Stimulated activated naive CD8-positive, alpha-beta T cell treated with anti-CD3 and anti-CD28 coated beads, Interleukin-15, Interleukin-2, amounts not matched to agents 100 U/mL and 50 U/mL, for 24 hours (primary cell): Measurements from ENCODE around the gene ARFGAP1.
"Not testable (repeated sequence)": the region's sequence is repeated elsewhere in the genome, so short reads cannot be mapped to it uniquely, and the experiment has no call there.

ENCODE experiments used
- ATAC-seq: fragments of 150-1000 bp; cut with Tn5 transposase; one replicate; pipeline ENCODE4 v1.10.0; 2021
- DNase-seq: peaks from one replicate; pipeline ENCODE4 v3.0.0; 2021

ARFGAP1 gene

DNA sequence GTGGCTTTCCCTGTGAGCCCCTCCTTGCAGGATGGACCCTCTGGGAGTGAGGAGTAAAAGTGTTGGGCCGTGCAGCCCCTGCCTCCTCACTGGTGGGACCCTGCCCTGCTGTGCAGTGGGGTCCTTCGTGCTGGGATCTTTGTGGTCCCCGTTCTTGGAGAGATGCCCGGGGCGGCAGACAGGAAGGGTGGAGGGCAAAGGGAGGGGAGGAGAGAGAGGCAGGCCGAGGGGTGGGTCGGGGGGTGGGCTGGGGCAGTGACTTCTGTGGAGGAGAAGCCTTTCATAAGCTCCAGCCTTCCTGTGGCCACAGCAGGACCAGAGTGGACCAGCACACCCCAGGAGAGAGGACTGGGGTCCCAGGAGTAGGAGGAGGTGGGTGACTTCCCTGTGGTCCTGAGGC, 20.3 kb downstream of the ARFGAP1 start, which contains the start of gene COL20A1:
Gene COL20A1, plus strand, starts transcription at position 283 of the 400 bp plus-strand sequence. CDS start 1,922 bp downstream, outside the sequence.
- ATAC-seq: no peak
- no peak for DNase-seq

DNA sequence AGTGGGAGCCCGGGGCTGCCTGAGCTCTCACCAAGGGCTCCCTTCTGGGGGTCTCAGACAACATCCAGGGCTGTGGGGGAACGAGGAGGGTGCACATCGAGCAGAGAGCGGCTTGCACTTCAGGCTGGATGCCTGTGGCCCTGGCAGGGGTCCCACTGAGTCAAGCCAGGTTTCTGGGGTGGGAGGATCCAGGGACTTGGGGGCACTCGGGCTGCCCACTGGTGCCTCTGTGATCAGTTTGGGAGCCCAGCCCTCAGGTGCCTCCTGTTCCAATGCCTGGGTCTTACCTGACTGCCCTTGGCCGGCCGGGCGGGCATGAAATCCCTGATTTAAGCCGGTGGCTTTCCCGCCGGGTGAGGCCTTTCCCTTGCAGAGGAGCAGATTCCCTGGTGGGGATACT, 20.8 kb downstream of the ARFGAP1 start:
- no peak for DNase-seq
- ATAC-seq: no peak

DNA sequence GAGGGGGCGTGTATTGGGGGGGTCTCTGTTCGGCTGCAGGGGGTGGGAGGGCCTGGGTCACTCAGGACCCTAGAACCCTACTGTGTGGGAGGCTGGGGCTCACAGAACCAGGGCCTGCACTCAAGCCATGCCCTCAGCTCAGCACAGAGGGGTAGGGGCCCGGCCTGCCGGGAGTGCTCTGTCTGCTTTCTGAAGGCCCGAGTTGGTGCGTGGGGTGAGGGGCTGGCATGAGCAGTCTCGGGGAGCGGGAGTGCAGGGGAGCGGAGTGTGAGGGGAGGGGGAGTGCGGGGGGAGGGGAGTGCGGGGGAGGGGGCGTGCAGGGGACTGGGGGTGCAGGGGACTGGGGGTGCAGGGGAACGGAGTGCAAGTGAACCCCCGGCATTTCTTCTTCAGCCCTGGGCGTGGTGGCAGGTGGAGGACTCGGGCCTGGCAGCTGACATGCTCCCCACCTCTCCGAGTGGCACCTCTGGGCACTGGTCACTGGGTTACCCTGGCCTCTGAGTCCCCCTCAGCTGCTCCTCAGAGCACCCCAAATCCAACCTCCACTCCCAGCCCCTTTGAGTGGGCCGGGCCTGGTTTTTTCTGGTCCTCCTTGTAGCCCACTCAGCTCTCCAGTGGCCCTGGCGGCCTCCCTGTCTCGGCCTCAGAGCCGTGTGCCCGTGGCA, 21.4 kb downstream of the ARFGAP1 start:
- DNase-seq (no peak), ATAC-seq (no peak)

DNA sequence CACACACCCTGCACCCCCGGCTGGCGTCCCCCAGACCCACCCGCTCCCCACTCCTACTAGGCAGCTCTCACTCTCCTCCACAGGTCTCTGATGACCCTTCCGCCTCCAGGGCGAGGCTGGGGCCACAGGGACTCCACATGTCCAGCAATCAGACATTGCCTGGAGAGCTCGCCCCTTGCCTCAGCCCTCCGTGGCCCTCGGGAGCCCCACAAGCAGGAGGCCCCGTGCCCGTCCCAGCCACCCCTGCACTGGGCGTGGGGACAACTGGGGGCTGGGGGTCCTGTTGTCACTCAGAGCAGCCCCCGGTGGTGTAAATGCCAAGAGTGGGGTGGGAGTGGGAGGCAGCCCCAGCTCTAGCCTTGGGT, 21.9 kb downstream of the ARFGAP1 start:
- ATAC-seq (no peak), DNase-seq (no peak)

DNA sequence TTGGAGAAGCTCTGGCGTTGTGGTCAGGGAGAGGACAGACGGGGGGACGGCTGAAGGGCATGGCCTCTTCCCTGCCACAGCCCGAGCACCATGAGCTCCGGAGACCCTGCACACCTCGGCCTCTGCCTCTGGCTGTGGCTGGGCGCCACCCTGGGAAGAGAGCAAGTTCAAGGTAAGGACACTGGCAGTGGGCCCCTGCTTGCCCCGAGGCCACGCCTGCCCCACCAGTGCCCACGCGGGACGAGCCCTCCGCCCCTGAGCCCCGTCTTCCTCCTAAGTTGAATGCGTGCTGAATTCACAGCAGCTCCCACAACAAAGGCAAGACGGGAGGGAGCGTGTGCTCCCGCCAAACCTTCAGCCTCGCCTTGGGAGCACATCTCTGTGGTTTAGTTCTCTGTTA, 22.4 kb downstream of the ARFGAP1 start:
- DNase-seq: no peak
- no peak for ATAC-seq

DNA sequence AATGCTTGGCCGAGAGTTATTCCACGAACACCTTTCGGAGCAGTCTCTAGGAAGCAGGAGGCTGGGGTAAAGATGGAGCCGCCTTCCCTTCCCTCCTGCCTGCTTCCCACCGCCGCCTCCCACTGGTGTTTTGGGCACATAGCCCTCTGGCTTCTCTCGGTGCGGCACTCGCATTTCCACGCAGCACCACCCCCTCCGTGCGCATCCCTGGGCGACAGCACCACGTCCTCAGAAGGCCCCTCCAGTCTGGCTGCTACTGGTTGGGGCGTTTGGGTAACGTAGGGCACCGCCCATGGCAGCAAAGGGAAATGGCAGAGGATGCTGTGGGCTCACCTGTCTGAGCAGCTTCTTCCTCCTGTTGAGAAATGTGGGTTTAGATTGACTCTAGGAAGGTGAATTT, 22.8 kb downstream of the ARFGAP1 start:
- ATAC-seq (no peak), DNase-seq (no peak)

DNA sequence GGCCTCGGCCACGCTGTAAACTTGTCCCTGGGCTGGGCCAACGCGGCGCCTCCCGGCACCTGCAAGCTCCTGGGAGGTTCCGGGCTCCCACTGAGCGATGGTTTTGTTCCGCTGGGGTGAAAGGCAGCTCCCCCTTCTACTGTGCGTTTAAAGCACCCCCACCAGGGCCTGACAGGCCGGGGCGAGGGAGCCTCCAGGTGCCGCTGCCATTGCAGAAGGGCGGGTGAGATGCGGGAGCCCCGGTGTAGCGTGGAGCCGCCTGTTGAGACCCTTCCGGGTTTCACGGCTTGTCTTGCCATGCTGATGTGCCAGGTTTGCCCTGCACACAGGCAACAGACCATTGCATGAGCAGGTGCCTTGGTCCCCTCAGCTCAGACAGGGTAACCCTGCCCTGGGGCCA, 23.2 kb downstream of the ARFGAP1 start:
- DNase-seq (no peak), ATAC-seq (no peak)

DNA sequence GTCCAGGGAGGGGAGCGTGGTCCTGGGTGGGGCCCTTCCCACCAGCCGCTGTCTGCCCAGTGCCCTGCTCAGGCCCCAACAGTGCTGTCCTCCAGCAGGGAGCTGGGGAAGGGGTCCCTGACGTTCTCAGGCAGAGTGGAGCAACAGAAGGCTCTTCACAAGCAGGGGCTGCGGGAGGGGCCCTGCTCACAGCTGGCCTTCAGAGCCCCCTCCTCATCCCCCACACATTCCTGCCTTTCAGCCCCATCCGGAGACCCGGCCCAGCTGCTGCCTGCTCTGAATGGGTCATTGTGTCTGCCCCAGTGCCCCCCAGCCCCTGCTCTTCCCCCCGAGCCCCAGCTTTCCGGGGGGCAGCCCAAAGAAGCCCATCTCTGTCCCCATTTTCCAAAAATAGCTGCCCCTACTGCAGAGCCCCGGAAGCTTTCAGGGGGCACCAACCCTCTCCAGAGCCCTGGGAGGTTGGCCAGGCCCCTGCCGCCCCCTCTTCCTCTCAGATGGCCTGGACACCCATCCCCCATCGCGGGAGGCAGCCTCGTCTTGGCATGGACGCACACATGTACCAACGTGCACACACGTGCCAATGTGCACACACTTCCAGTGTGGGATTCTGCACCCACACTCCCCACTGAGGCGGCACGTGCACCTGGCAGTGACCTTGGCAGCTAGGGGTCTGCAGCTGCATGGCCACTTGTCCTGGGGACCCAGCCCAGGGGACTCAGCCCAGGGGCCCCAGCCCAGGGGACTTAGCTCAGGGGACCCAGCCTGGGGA, 24.1 kb downstream of the ARFGAP1 start:
- ATAC-seq: no peak
- DNase-seq: no peak

DNA sequence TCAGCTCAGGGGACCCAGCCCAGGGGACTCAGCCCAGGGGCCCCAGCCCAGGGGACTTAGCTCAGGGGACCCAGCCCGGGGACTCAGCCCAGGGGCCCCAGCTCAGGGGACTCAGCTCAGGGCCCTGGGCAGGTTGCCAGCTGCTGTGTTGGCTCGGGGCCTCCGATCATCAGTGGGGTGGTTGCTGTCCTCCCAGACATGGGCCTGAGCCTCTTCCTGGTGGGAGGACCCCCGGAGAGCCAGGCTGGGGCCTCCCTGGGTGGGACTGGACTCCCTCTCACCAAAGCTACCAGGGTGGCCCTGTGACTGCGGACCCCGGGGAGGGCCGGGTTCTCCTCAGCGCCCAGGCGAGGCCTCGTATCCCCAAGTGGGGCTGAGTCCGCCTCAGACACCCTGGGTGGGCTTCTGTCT, 24.8 kb downstream of the ARFGAP1 start:
- ATAC-seq (no peak), DNase-seq (no peak)

DNA sequence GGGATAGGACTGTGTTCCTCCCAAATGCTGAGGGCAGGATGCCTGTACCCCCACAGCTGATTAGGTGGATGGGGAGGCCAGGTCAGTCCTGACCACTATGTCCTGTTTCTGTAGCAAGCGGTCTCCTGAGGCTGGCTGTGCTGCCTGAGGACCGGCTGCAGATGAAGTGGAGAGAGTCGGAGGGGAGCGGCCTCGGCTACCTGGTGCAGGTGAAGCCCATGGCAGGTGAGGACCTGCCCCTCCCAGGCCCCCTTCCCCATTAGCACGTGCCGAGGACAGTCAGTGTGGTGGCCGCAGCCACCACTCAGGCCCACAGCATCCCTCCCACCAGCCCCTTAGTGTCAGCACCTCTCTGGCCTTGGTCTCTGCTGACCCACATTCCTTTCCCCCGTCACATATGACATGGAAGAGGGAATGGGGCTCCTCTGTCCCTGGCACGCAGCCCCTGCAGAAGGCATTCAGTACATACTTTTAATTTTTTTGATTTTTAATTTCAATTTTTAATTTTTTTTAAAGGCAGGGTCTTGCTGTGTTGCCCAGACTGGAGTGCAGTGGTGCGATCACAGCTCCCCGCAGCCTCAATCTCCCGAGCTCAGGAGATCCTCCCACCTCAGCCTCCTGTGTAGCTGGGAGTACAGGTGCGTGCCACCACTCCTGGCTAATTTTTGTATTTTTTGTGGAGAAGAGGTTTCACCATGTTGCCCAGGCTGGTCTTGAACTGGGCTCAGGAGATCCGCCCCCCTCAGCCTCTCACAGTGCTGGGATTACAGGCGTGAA, 25.4 kb downstream of the ARFGAP1 start:
- ATAC-seq: no peak
- no peak for DNase-seq

DNA sequence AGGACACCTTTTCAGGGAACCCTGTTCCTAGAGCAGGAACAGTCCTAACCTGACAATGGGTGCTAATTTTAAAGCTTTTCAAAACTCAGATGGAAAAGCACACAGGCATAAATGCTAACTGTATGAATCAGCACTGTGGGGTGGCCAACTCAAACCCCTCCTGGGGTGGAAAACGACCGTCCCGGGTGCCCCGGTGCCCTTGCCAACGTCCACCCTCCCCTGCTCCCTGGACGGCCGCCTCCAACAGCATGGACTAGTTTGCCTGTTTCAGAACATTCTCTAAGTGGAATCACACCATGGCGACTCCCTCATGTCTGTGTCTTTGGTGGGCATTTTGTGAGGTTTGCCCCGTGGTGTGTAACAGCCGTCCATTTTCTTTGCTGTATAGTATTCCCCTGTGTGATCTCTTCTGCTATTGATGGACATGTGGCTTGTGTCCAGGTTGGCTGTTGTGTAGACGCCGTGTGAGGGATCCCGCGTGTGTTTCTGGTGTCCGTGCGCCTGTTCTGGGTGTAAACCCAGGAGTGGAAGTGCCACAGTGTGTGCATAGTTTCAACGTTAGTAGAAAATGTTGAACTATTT, 26.2 kb downstream of the ARFGAP1 start:
- no peak for ATAC-seq

DNA sequence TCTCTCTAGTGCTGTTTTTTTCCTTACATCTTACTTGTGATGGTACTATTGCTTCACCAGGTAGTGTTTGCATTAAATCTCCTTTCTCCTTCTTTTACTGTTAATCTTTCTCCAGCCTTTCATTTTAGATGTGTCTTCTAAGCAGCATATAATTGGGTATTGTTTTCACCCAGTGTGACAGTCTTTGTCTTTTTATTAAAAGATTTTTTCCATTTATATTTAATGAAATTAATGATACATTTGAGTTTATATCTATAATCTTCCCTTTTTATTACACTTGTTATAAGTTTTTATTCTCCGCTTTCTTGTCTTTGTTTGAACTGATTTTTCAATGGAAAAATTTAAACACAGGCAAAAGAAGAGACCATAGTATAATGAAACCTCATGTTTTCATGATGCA, 29.1 kb downstream of the ARFGAP1 start:
- DNase-seq (no peak), ATAC-seq (no peak)

More for the DNA sequence above, 26.2 kb downstream of the ARFGAP1 start:
- no peak for DNase-seq

DNA sequence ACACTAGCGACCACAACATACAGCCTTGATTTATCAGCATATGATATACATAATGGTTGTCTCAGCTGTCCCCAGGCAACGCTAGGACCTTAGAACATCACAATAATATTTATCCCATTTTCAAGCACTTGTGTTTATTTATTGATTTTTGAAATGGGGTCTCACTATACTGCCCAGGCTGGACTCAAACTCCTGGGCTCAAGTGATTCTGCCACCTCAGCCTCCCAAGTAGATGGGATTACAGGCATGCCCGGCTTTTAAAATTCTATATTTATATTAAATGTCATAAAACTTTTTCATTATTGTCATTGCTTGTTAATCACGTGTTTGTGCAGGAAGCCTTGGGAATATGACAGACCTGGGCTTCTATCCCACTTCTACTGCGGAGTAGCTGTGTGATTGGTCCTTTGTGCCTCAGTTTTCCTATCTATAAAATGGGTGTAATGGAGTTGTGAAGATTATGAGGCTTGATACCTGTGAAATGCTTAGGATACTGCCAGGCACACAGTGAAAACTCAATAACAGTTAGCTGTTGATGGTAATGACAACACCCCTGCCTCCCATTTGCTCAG, 30.6 kb downstream of the ARFGAP1 start:
- no peak for DNase-seq
- ATAC-seq: no peak

DNA sequence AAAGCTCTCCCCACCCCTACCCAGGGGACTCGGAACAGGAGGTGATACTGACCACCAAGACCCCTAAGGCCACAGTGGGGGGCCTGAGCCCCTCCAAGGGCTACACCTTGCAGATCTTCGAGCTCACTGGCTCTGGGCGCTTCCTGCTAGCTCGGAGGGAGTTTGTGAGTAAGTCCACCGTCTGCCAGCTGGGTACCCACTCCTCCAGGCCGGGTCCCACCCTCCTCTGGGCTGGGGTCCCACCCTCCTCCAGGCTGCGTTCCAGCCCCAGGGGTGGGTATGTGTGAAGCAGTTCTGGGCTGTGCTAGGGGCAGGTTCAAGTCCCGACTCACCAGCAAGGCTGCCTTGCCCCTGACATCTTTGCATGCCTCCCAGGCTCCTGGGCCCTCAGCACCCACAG, 32.8 kb downstream of the ARFGAP1 start:
- DNase-seq (no peak), ATAC-seq (no peak)

DNA sequence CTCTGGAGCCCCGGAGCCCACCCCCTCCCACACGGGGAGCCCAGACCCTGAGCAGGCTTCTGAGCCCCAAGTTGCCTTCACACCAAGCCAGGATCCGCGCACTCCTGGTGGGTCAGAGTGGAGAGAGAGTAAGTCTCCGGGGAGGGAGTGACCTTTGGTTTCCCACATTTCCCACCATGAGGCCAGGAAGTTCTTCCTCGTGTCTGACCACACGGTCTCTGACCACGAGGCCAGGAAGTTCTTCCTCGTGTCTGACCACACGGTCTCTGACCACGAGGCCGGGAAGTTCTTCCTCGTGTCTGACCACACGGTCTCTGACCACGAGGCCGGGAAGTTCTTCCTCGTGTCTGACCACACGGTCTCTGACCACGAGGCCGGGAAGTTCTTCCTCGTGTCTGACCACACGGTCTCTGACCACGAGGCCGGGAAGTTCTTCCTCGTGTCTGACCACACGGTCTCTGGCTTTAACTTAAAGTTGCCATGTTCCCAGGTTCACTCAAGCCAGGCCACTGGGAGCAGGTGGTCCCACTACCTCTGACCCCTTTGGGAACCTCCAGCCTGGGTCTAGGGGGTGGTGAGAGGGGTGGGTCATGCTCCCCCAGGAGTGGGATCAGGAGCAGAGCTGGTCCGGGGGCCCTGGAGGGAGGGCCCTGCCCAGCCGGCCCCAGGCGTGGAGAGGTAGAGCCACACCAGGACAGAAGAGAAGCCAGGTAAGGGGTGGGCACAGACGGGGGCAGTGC, 33.5 kb downstream of the ARFGAP1 start:
- DNase-seq, ATAC-seq: not testable (repeated sequence)

DNA sequence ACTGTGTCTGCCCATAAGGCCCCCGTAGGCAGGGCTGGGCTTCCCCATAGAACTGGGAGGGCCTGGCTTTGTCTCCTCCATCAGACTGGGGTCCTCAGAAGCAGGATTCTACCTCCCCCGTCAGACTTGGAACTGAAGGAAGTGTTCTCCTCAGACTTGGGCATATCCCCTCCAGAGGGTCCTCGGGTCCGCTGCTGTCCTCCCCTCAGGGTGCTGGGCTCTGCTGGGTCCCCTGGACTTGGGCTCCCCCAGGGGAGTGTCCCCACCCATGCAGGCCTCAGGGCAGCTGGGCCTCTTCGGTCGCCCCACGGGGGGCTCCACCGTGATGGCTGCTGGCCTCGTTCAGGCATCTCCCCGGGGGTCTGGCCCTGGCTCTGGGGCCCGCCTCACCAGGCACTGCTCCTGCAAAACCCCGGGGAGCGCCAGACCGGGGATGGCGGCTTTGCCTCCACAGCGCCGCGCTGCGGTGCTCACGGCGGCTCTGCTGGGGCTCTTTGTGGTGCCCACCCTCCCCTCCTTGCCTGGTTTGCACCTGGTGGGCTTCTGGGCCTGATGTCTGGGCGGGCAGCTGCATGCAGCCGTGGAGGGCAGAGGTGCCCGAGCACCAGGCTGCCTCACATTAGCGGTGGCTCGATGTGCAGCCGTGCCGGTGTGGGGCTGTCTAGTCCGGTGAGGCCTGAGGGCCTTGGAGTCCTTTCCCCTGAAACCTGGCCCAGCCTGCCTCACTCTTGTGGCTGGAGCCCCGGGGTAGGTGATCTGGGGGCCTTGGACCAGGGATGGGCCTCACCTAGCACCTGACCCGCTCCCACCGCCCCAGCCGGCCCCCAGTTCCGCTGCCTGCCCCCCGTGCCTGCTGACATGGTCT, 34.3 kb downstream of the ARFGAP1 start:
- DNase-seq (no peak), ATAC-seq (no peak)

DNA sequence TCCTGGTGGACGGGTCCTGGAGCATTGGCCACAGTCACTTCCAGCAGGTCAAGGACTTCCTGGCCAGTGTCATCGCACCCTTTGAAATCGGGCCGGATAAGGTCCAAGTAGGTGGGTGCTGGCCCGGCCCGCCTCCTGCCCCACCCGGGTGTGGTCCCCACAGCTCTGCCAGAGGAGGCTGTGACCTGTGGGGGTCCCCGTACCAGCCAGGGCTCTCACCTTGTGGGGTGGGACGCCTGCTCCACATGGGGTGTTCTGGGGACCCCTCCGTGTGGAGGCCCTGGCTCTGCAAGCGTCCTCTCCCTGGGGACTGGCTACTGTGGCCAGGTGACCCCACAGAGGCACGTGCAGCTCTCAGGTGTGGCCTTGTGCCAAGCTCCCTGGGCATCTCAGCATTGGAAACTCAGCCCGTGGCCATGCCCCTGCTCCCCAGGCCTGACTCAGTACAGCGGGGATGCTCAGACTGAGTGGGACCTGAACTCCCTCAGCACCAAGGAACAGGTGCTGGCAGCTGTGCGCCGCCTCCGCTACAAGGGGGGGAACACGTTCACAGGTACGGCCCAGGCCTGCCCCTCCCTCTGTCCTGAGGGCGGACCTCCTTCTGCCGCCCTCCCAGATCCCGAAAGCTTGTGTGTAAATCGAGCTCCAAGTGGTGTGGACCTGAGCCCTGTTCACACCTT, 35.1 kb downstream of the ARFGAP1 start:
- no peak for ATAC-seq

DNA sequence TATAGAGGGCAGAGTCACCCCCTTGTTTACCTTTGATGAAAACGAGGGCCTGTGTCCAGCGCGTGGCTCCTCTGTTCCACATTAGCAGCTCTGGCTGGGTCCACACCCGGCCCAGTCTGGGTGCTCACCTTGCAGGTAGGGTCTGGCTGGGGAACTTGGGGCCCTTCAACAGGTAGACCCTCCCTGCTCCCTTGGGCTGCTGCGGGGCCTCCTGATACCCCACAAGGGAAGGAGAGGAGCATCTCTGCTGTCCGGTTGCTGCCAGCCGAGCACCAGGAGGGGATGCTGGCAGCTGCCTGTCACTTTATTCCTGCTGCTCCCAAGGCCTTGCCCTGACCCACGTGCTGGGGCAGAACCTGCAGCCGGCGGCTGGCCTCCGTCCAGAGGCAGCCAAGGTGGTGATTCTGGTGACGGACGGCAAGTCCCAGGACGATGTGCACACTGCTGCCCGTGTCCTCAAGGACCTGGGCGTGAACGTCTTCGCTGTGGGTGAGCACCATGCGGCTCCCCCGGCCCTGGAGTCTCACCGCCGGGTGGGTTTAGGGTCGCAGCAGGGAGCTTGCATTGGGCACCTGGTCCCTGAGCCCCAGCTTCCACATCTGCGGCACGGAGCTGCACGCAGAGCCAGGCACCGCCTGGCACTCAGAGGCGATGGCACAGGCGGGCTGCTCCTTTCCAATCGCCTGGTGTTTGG, 35.8 kb downstream of the ARFGAP1 start:
- ATAC-seq (no peak), DNase-seq (no peak)

More for the DNA sequence above, 35.1 kb downstream of the ARFGAP1 start:
- no peak for DNase-seq
